NCI-H1417 (cell line): Measurements from ENCODE around the gene TNPO3.
"Not testable (repeated sequence)": the region's sequence is repeated elsewhere in the genome, so short reads cannot be mapped to it uniquely, and the experiment has no call there.

Experiments used
- DNase-seq, 3 experiments: peaks; one replicate each; lab custom pipeline; 2025; lab: John Stamatoyannopoulos, UW

Gene TNPO3

DNA sequence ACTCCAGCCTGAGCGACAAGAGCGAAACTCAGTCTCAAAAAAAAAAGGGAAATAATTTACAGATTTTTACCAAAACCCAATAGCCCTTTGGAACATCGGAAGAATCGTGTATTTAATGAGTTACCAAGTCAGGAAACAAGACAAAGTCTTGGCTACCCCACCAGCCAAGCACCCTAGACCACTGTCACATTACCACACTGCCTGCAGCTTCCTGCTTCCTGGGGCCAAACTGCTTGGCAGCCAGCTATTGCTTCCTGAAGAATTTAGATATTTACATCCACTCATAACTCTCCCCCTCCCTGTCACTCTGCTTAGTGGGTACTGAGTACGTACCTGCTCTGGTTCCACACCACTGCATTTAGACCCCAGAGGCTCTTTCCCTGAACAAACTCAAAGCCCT lies 14.1 kb upstream of the TNPO3 start:
- DNase-seq = no peak

DNA sequence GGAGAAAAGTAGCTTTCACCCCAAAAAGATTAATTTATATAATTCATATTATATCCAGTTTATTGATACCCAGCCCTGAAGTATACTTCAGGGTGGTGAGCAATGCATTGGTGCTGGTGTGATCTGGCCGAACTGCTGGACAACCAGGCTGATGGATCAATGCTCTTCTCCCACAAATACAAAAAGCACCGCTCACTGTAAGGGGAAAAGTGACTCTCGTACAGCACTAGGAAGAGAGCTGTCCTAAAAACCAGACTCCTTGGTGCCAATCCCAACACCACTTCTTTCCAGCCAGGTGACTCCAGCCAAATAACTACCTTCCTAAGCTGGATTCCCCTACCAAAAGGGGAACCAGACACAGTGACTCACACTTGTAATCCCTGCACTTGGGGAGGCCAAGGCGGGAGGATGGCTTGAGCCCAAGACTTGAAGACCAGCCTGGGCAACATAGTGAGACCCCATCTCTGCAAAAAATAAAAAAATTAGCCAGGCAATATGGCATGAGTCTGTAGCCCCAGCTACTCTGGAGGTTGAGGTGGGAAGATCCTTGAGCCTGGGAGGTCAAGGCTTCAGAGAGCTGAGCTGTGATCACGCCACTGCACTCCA lies 13.1 kb upstream of the TNPO3 start:
- no peak for DNase-seq

DNA sequence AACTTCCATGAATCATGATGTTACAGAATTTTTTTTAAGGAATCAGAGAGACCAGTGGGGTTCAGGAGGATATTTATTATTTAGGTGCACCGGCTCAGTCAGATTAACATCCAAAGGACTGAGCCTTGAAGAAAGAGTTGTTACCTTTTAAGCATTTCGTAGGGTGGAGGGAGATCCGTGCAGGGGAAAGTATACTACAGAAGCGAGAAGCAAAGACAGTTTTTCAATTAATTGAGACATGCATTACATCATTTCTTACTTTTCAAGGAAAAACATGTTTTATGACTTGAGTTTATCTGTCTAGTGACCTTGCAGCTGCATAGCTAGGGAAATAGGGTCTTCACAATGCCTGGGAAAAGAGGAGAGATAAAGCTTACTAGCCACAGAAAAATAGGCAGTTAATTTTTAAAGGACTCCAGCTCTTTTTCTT lies 12.2 kb upstream of the TNPO3 start:
- not testable (repeated sequence) for DNase-seq

GRCh38 chr7:129066290-129067131 lies 11.6 kb upstream of the TNPO3 start:
- no peak for DNase-seq

DNA sequence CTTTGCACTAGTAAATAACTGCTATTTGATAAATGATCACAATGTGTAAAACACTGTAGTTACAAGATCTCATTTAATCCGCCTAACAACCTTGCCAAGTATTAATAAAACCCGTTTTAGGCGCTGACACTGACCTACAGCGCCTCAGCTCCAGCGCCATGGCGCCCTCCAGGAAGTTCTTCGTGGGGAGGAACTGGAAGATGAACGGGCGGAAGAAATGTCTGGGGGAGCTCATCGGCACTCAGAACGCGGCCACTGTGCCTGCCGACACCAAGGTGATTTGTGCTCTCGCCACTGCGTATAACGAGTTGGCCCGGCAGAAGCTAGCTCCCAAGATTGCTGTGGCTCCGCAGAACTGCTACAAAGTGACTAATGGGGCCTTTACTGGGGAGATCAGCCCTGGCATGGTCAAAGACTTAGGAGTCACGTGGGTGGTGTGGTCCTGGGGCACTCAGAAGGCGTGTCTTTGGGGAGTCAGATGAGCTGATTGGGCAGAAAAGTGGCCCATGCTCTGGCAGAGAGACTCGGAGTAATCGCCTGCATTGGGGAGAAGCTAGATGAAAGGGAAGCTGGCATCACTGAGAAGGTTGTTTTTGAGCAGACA lies 1.1 kb upstream of the TNPO3 start:
- DNase-seq = no peak

GRCh38 chr7:129055294-129055816 lies 444 bp upstream of the TNPO3 start:
- no peak for DNase-seq

DNA sequence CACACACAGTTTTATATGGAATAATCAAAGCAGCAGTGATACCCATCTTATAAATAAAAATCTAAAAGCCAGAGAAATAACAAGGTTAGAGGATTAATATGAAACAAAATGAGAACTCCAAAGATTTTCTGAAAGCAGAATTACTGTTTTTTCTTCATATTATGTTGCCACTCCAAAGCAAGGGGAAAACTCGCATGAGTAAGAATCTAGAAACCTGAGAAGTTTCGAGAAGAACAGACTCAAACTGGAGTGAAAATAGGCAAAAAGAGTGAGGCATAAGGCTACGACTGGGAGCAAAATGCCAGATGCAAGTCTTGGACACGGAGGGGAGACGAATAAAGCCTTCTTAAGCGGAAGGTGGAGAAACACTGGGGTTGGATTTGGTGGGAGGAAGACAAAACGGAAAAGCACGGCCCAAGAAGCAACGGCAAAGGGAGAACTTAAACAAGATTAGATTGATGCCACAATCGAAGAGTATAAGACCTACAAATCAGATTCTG lies 923 bp downstream of the TNPO3 start:
- DNase-seq = peak in 2 of 3 experiments; percentile 45 to 80

DNA sequence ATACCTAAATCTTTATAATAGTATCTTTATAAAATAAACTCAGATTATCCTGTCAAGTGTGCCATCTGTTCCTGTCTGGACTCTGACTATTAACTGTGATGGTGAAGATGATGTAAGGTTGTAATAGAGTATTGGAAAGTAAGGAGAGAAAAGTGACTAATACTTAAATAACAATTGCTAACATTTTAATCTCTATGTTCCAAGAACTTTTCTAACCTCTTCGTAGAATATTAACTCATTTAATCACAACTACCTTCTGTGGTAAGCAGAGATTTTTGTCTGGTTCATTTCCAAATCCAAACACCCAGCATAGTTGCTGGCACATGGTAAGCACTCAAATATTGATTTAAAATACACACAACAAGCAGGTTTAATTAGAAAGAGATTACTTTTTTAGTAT lies 2.5 kb downstream of the TNPO3 start:
- DNase-seq = no peak

DNA sequence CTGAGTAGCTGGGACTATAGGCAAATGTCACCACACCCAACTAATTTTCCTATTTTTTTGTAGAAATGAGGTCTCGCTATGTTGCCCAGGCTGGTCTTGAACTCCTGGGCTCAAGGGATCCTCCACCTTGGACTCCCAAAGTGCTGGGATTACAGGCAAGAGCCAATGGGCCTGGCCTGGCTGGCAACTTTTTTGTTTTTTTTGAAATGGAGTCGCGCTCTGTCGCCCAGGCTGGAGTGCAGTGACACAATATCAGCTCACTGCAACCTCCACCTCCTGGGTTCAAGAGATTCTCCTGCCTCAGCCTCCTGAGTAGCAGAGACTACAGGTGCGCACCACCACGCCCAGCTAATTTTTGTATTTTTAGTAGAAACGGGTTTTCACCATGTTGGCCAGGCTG lies 3.5 kb downstream of the TNPO3 start:
- DNase-seq = not testable (repeated sequence)

- DNase-seq = no peak
Measured at GRCh38 chr7:129047761-129048160, 7.2 kb downstream of the TNPO3 start.

DNA sequence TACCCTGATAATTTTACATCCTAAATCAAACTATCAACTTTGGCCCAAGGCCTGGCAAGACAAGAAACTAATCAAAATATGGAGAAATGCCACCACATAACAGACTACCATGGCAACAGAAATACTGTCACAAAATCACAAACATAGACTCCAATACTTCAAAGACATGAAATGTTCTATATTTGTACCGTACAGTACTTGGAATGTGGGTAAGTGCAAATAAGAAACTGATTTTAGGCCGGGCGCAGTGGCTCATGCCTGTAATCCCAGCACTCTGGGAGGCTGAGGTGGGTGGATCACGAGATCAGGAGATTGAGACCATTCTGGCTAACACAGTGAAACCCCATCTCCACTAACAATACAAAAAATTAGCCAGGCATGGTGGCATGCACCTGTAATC lies 9.2 kb downstream of the TNPO3 start:
- DNase-seq = no peak

DNA sequence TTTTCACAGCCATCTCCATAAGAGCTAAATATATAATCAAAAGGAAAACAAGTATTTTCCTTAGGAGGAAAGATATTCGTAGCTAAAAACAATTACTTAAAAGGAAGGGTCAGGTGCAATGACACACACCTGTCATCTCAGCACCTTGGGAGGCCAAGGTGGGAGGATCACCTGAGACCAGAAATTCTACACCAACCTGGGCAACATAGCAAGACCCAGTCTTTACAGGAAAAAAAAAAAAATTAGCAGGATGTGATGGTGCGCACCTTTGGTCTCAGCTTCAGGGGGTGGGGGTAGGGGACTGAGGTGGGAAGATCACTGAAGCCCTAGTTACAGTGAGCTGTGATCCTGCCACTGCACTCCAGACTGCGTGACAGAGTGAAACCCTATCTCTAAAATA lies 11.9 kb downstream of the TNPO3 start:
- no peak for DNase-seq

DNA sequence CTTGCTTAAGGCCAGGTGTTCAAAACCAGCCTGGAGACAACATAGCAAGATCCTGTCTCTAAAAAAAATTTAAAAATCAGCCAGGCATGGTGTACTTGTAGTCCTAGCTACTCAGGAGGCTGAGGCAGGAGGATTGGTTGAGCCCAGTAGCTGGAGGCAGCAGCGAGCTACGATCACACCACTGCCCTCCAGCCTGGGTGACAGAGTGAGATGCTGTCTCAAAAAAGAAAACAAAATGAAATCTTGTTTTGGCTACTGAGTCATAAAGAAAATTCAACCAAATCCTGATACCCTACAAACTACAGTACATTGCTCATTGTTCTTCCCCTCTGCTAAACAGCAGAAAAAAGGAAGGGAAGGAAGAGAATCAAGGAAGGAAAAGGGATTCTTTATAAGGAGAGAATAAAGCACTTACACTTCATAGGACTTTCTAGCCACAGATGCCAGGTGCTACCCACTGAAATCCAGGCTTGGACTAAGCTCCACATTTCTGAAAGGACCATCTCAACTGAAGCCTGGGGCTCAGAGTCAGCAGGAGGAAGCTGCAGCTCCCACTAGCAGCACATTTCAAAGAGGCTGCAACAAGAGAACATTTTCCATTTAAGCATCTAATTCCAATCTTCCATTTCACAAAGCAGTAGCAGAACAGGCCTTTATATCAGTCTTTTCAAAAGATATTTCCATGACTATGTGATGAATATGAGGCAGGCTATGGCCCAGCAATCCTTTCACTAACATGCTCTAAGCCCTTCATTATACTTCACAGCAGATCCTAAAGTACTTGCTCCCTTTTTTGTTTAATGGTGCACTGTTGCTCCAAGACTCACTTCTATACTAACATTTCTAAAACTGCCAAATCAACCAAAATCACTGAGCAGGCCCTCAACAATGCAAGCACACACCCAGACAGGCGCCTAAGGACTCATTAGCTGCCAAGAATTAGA lies 13.5 kb downstream of the TNPO3 start:
- DNase-seq = no peak

GRCh38 chr7:129038468-129038867 lies 16.4 kb downstream of the TNPO3 start:
- DNase-seq = not testable (repeated sequence)

GRCh38 chr7:129037585-129037984 lies 17.3 kb downstream of the TNPO3 start:
- DNase-seq = no peak

DNA sequence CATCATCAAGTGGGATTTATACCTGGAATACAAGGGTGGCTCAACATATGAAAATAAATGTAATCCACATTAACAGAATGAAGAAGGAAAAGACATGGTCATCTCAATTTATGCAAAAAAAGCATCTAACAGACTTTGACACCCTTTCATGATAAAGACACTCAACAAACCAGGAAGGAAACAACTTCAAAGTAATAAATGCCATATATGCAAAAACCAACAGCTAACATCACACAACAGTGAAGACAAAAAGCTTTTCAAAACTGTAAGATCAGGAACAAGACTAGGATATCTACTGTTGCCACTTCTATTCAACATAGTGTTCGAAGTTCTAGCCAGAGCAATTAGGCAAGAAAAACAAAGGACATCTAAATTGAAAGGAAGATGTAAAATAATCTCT lies 22.9 kb downstream of the TNPO3 start:
- DNase-seq = no peak

DNA sequence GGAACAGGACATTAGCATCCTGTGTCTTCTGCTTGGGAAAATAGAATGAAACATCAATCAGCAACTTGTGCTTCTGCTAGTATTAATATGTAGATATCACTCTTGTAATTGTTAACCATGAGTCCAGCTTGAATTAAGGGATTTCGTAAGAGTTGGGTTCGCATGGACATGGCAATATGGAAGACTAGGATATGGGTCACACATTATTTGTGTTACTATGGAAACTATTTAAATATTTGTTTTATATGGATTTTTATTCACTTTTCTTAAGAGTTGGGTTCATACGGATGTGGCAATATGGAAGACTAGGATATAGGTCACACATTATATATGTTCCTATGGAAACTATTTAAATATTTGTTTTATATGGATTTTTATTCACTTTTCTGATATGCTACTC lies 24.5 kb downstream of the TNPO3 start:
- DNase-seq = no peak

DNA sequence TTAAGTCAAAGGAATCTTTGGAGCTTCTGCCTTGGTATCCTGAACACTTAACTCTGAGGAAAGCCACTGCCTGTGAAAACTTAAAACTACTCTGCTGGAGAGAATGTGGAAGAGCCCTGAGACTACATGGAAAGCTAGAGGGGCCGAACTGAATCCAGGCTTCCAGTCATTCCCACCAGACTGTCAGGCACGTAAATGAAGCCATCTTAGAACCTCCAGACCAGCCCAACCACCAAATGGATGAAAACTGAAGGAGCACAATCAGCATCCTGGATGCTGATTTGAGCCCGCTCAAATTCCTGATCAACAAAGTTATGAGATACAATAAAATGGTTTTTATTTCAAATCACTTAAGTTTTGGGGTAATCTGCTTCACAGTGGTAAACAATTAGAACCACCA lies 30.8 kb downstream of the TNPO3 start:
- no peak for DNase-seq

DNA sequence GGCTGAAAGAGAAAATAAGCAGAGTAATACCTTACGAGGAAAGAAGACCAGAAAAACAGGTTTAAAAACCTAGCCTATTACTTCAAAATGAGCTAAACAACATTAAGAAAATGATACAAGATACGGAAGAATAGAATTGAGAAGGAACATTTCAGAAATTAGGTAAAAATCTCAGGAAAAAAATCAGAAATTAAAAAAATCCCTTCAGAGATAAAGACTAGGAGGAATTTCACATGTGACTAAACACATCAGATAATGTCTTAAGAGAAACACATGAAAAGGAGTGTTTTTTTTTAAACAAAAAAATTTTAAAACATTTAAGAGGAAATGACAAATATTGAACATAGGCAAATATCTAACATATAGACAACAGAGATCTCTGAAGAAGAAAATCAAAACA lies 33.3 kb downstream of the TNPO3 start:
- DNase-seq = no peak

- DNase-seq = no peak
Measured at GRCh38 chr7:129017933-129018538, 36.9 kb downstream of the TNPO3 start.

- DNase-seq = no peak
Measured at GRCh38 chr7:129017264-129017663, 37.6 kb downstream of the TNPO3 start.
